HG03025 (cell line): Measurements from ENCODE around the gene DEPDC7.
A peak's percentile ranks its signal among the peaks of the same experiment; 100 is the strongest.
"Not testable (repeated sequence)": the region's sequence is repeated elsewhere in the genome, so short reads cannot be mapped to it uniquely, and the experiment has no call there.

Experiments used
- ATAC-seq: cut with Tn5 transposase; IDR thresholded peaks from one replicate; pipeline ENCODE4 v1.9.1; 2021; ENCODE audit warnings: mild to moderate bottlenecking, moderate library complexity; ENCODE audit not compliant: unreplicated experiment, low FRiP score

Gene DEPDC7

DNA sequence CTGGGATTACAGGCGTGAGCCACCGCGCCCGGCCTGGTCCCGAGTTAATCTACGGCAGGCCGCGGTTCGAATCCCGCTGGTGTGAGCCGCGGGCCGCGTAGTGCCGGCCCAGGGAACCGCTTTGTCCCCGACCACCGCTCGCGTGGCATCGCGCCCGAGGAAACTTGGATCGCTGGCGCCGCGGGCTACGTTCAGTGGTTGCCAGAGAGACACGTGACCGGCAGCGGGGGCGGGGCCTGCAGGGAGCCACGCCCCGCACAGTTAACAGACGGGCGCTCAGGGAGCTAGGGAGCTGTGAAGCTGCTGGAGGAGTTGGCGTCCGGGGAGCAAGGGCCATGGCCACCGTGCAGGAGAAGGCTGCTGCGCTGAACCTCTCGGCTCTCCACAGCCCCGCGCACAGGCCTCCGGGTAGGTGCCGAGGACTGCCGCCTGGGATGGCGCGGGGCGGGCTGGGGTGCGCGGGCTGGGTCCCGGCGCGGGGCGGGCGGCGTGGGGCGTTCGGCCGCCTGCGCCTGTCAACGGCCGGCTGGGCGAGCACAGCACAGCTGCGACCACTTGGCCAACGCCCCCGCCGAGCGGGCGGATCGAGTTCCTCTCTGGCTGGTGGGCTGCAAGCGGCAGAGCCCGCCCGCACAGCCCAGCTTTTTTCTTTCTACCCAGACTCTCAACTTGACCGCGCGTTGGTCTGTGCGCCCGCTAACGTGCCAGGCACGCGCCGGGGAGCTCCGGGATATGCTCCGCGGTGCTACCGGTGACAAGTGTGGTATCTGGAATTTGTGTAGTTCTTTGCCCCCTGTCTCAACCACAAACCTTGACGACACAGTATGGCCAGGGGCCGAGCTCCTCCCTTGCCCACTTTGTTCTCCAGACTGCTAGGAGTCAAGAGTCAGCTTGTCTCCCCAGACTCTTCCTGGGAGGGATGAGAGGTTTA is at the start of gene DEPDC7:
Gene DEPDC7, plus strand, starts transcription at position 258 of the 931 bp plus-strand sequence. Its CDS starts 78 bp downstream, at position 336.
- ATAC-seq: peak; percentile 83

DNA sequence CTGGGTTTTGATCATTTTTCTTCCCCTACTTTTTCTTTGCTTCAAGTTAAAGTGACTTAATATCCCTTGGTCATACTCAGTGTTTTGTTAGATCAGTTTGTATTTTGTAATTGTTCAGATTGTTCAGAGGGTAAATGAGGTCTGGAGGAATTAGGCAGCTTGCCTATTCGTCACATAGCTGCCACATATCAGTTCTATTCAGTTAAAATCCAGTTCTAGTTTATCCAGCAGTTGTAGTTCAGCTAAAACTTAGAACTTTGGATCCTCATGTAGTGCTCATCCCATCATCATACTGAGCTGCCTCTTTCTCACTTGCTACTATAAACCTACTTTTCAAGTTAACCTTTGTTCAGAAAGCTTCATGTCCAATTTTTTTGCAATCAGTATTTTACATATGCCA is 47.1 kb upstream of the DEPDC7 start:
- no peak for ATAC-seq

DNA sequence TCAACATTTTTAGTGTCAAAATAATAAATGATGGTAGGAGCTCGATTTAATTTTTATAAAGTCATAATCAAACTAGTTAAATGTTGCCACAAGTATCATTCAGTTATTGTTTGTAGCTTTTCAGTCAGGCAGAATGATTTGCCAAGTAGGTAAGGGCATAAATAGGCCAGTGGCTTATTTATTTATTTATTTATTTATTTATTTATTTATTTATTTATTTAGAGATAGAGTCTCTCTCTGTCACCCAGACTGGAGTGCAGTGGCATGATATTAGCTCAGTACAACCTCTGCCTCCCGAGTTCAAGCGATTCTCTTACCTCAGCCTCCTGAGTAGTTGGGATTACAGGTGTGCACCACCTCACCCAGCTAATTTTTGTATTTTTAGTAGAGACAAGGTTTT is 43.4 kb upstream of the DEPDC7 start:
- not testable (repeated sequence) for ATAC-seq

DNA sequence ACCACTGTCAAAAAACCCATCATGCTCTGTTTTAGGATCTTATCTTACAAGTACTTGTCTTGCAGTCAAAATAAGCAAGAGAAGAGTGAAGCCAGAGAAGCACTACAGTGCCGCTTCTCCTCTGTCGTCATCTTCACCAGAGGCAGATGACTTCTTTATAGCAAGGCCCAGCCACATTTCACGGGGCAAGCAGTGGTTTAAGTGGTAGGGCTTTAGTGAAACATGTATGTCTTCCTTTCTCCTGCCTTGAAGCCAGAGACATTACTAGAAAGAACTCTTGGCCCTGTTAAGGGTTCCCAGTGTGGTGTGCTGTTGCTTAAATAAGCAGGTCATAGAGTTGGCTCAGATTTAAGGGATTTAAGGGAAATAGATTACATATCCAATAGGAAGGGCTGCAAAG is 42.9 kb upstream of the DEPDC7 start:
- no peak for ATAC-seq

DNA sequence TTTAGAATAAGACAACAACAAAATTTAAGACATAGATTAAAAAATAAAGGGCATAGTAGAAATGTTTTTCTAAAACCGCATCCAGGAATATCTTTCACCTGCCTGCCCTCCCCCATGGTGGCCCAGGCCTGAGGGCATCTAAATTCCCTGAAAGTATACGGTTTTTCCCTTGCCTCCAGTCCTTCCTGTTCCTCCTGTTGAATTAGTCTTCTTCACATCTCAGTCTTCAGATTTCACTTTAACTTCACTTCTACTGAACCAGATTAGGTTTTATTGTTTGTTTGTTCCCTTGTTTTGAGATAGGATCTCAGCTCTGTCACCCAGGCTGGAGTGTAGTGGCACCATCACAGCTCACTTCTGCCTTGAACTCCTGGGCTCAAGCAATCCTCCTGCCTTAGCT is 33.1 kb upstream of the DEPDC7 start:
- ATAC-seq: no peak

DNA sequence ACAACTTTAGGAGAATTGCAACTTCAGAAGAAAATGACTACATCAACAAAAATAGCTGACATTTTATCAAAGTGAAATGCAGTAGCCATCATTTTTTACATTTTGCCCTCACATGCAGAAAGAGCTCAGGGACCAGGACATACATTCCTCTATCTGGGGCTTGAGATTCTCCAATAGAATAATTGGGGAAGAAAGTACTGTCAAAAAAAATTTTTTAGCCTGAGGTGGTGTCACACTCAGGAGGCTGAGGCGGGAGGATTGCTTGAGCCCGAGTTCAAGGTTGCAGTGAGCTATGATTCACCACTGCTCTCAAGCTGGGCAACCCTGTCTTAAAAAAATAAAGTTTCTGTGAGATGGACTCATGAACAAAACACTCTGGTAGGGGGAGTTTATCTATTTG is 32.2 kb upstream of the DEPDC7 start:
- ATAC-seq: no peak

DNA sequence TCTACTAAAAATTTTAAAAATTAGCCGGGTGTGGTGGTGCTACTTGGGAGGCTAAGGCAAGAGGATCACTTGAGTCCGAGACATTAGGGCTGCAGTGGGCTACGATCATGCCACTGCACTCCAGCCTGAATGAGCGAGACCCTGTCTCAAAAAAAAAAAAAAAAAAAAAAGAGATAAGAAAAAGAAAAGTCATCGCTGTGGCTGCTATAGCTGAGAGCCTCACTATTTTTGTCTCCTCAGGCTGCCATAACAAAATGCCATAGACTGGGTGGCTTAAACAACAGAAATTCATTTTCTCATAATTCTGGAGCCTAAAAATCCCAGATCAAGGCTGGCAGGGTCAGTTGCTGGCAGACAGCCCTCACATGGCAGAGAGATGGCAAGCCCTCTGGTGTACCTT is 30.1 kb upstream of the DEPDC7 start:
- ATAC-seq: no peak

DNA sequence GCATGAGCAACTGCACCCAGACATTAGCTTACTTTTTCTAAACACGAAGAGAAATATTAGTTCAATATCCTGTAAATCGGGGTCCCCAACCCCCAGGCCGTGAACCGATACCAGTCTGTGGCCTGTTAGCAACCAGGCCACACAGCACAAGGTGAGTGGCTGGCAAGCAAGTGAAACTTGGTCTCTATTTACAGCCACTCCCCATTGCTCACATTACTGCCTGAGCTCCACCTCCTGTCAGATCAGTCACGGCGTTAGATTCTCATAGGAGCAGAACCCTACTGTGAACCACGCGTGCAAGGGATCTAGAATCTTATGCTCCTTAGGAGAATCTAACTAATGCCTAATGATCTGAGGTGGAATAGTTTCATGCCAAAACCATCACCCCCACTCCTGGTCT is 27.8 kb upstream of the DEPDC7 start:
- ATAC-seq: no peak

DNA sequence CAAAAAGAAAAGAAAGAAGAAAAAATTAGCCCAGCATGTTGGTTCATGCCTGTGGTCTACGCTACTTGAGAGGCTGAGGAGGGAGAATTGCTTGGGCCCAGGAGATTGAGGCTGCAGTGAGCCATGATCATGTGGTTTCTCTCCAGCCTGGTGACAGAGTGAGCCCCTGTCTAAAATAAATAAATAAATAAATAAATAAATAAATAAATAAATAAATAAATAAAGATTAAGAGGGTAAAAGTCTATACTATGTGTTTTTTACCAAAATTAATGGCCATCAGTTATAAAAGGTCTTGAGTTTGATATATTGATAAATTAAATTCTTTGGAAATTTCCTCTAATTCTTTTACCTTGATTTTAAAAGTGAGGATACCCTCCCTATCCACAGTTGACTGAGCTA is 25.2 kb upstream of the DEPDC7 start:
- ATAC-seq: no peak

DNA sequence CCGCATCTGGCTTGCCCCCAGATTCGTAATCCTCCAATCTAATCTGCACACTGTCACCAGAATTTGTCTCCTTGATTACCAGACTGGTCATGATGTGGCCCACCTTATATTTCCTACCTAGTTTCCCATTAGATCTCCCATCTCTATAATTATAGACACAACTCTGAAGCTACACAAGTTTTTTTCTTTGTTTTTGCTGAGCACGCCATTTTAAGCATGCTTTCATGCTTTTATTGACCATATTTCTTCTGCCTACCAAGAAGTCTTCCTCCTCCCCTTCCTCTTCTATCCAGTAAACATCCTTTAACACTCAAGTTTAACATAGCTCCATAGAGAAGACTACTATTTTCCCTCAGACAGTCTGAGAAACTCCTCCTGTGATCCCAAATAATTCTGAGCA is 24.3 kb upstream of the DEPDC7 start:
- no peak for ATAC-seq

DNA sequence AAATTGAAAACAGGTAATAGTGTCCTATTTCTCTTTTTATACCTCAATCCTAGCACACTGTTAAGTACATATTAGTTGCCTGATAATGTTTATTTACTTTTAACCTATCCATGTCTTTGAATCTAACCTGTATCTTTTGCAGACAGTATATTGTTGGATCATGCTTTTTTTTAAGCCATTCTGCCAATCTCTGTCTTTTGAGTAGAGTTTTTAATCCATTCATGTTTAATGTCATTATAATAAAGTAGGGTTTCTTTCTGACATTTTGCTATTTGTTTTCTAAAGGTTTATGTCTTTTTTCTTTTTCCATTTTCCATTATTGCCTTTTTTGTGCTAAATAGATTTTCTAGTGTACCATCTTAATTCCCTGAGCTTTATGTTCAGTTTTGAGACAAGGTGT is 23.8 kb upstream of the DEPDC7 start:
- no peak for ATAC-seq

DNA sequence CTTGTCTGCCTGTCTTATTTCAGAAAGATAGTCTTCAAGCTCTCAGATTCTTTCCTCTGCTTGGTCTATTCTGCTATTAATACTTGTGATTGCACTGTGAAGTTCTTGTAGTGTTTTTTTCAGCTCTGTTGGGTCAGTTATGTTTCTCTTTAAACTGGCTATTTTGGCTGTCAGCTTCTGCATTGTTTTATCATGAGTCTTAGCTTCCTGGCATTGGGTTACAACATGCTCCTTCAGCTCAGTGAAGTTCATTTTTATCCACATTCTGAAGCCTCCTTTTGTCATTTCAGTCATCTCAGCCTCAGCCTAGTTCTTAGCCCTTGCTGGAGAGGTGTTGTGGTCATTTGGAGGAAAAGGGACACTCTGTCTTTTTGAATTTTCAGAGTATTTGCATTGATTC is 15.5 kb upstream of the DEPDC7 start:
- ATAC-seq: no peak

DNA sequence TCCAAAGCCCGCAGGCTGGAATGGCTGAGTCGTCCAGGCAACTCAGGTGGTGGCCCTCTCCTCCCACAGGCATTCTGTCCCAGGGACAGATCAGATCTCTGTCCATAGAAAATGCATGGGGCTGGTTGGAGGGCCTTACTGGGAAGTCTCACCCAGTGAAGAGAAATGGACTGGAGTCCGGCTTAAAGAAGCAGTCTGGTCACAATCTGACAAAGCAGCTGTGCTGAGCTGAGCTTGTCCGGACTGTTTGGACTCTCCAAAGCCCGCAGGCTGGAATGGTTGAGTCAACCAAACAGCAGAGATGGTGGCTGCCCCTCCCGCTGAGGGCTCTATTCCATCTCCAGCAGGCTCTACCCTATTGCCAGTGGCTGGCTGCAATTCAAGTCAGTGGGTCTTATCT is 14.4 kb upstream of the DEPDC7 start:
- ATAC-seq: no peak

DNA sequence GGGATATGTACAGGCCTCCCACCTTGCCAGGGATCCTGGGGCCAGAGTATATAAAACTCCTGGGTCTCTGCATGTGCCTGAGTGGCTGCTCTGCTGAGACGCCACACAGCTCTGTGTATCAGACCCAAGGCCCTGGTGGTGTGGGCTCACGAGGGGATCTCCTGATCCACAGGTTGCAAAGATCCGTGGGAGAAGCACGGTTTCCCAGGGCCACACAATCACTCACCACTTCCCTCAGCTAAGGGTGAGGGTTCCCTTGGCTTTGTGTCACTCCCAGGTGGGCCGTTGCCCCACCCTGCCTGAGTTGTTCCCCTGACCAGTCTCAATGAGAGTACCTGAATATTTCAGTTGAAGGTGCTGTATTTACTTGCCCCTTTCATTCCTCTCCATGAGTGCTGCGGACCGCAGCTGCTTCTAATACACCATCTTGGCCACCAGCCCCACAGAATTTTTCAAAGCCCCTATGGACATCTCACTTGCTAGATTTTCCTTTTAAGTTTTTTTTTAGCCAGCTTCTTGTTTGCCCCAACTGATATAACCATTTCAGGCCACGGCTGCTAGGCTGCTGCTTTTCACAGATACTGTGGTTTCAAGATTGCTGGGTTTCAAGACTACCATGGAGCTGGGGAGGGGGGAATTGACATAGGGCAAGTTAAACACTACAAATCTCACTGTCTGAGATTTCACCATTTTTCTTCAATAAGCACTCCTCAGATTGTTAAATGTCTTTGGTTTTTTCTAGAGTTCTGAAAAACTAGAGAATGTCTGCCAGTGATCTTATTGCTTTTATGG is 13.7 kb upstream of the DEPDC7 start:
- no peak for ATAC-seq

DNA sequence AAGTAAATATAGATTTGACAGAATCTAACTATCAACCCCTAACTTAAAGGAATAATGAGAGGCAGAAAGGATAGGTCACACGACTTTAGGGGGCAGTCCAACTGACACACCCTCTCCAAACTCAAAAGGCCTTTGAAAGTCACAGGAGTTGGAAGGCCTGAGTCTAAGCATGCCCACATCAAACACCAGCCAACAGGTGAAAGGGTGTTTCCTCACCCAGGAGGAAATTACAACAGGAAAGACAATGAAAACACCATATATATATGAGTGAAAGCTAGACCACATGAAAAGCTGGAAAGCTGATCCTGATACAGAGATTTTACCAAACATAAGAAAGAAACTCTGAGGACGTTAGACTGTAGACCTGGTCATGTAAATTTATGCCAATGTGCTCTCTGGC is 10.5 kb upstream of the DEPDC7 start:
- ATAC-seq: no peak

DNA sequence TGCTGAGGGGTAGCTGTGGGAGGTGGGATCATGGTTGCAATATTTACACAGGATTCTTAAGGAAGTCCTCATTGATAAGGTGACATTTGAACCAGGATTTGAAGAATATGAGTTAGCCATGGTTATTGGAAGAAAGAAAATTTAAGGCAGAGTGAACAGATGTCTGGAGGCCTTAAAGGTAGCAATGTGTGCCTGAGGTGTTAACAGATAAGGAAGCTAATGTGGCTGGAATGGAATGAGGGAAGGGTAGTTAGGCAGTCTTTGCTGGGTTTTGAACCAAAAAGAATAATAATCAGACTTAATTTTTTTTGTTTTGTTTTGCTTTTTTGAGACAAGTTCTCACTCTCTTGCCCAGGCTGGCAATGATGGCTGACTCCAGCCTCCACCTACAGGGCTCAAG is 9.7 kb upstream of the DEPDC7 start:
- ATAC-seq: no peak

DNA sequence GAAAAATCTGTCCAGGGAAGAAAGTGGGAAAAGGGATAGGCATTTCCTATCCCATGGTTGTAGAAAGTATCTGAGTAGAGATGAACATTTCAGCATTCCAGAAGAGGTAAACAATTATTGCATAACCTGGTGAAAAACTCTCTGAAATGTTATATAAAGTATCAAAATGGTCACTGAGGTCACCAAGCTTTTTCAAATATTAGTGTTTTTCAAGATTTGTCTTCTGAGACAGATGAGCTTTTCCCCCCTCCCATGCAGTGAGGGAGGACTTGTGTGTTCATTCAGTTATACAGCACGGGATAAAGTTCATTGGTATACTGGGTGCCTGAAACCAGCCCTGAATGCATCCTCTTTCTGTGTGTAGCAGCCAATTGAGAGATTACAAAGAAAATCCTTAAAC is 1.9 kb upstream of the DEPDC7 start:
- no peak for ATAC-seq

DNA sequence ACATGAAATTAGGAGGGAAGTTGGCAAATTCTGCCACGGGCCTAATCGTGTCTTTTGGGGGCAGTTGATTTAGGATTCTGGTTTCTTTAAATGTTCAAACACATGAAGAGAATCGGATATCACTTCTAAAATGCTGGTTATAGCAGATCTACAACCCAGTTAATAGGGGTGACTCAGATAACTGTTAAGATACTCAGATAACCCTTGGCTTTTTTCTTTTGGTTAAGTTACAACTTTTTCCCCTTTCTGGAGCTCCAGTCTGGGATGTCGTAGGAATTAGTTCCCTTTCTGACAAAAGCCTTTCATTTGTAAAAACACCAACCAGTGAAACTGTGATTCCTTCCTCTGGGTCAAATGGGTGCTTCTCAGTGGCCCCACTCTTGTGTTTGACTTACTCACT is 976 bp downstream of the DEPDC7 start:
- no peak for ATAC-seq

DNA sequence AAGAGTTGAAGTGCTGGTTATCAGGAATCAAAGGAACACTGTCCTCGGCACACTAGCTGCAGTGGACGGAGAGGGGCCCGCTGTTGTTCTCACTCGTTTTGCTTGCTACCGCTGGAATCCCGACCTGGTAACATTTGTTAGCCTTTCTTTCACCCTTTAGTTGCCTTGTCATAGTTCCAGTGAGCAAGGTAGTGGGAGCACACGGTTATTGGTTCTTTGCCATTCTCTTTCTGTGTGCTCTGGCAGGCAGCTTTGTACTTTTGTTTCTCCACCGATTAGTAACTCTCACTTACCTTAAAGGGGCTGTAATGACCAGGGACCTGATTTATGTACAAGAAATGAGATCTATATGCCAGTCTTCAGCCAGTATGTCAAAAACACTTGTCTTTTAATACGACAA is 1.8 kb downstream of the DEPDC7 start:
- ATAC-seq: no peak

DNA sequence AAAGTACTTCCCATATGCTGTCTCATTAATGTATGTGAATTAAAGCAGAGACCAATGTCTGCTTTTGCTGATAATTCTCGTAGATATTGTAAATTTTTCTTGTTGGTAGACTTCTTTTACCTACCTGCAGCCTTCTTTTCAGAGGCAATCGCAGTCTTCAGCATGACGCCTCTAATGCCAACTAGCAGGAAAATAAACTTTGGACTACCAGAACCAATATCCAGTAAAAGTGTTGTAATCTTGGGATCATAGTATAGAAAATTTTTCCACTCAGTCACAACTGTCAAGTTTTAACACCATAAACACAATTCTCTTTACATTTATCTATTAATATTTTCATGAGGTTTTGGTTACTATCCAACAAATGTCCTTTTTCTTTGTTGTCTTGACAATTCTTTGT is 2.3 kb downstream of the DEPDC7 start:
- no peak for ATAC-seq

DNA sequence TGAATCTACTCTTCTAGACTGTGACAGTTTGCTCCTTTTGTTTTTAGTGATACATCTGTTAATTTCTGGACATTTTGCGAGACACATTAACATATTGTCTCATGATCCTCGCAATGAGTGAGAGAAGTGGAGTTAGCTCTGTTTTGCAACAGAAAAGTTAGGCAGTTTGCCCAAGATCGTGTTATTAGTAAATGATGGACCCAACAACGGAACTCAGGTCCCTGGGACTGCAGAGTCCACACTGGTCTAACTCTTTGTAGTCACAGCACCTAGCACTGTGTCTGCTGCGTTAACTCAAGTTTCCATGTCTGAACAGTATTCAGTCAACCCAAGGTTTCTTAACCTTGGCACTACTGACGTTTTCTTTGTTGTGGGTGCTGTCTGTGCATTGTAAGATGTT is 3.2 kb downstream of the DEPDC7 start:
- ATAC-seq: no peak

DNA sequence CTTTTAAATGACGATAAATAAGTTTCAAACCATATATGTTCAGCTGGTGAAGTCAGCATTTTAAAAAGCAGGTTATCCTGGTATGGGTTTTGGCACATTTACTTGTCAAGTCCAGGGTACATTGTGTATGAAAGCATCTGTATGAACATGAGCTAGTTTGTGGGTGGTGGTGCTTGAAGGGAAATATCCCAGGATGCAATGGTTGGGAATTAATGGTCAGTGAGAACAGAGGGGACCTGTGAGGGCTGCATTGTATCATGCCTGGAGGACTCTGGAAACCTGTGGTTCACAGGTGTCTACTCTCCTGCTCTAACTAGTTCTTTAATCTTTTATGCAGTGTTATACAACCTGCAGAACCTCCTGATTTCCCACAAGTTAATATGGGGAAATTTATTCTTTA is 5.8 kb downstream of the DEPDC7 start:
- ATAC-seq: no peak
